Measurements from ENCODE around the gene RPS3. TPM values are rescaled to one million over a fixed set of nuclear protein-coding genes. Genes with fewer than 3 reads are reported as not detected.

Gene RPS3
- total and polyA plus RNA-seq, 2 experiments from 2014 or later, result 1,745 to 2,793 TPM

- peaks cover 51% of the 10 kb centered on the region for H3K27me3 Mint-ChIP-seq (ENCODE audit: insufficient read depth, low read depth, poor library complexity)
- Histone ChIP-seq H3K79me2 (replicated peaks; ENCODE audit: insufficient read depth) (no peaks in the 10 kb centered on the region), H3K27me3 (ENCODE audit: insufficient read depth) (peaks cover 53% of the 10 kb centered on the region), H3F3A (replicated peaks; ENCODE audit: low read depth) (peaks cover 6% of the 10 kb centered on the region; the same call in 1 of the 2 replicates), H2AFZ (no peak overlapping the region), H3K36me3 (ENCODE audit: insufficient read depth) (no peaks in the 10 kb centered on the region), H3K9me2 (ENCODE audit: insufficient read depth) (no peaks in the 10 kb centered on the region), H3K4me2 (no peak overlapping the region), H3K4me1 (ENCODE audit: insufficient read depth) (peaks cover 13% of the 10 kb centered on the region), H3K27ac (ENCODE audit: low read depth) (no peak overlapping the region), H4K20me1 (replicated peaks; ENCODE audit: insufficient read depth) (no peaks in the 10 kb centered on the region; the same call in 1 of the 2 replicates), H3K4me3 (no peak overlapping the region)
- H3K9me3 Mint-ChIP-seq, result peaks cover 21% of the 10 kb centered on the region
- no peak overlapping the region for H3K4me3 Mint-ChIP-seq
- no peak for DNase-seq (ENCODE audit: low spot score)
- H3K4me1 Mint-ChIP-seq, result peaks cover 24% of the 10 kb centered on the region
- H3K27ac Mint-ChIP-seq, result no peak overlapping the region
- TF ChIP-seq ZNF462 (CRISPR knock-in tag; IDR thresholded peaks at IDR 0.05) (no peak), EZH2 (IDR thresholded peaks at IDR 0.05; ENCODE audit: low read depth, unreplicated experiment) (no peak), ETS1 (IDR thresholded peaks at IDR 0.05) (no peak), CTCF (conservative IDR thresholded peaks at IDR 0.05; ENCODE audit: low read depth in 2 of 2) (no peak), POLR2AphosphoS5 (IDR thresholded peaks at IDR 0.05; ENCODE audit: low read depth) (no peak), NANOG (IDR thresholded peaks at IDR 0.05; ENCODE audit: borderline replicate concordance) (no peak), ZNF114 (CRISPR knock-in tag; IDR thresholded peaks at IDR 0.05) (no peak), STAT1 (IDR thresholded peaks at IDR 0.05; ENCODE audit: unreplicated experiment) (no peak), ZNF331 (CRISPR knock-in tag; IDR thresholded peaks at IDR 0.05; ENCODE audit: low read depth) (no peak), CREB1 (CRISPR knock-in tag; IDR thresholded peaks at IDR 0.05; ENCODE audit: low read depth) (no peak), EZH2phosphoT487 (IDR thresholded peaks at IDR 0.05; ENCODE audit: unreplicated experiment) (no peak), JUNB (IDR thresholded peaks at IDR 0.05; ENCODE audit: unreplicated experiment) (no peak), REST (IDR thresholded peaks at IDR 0.05; ENCODE audit: unreplicated experiment) (no peak)
- no peak for ATAC-seq
- H3K36me3 Mint-ChIP-seq (ENCODE audit: low read depth), result peaks cover 24% of the 10 kb centered on the region
These were observed 27.9 kb downstream of the RPS3 start for GRCh38 chr11:75427181-75427580.
